Endothelial cell of umbilical vein (primary cell): ENCODE results near the gene SKIC8.

Experiments
- EZH2 ChIP-seq: IDR thresholded peaks from 2 replicates; pipeline ENCODE4 v1.6.1; 2012; ENCODE audit warnings: borderline replicate concordance, low read depth, mild to moderate bottlenecking, moderate library complexity, low read length, inconsistent platforms; ENCODE audit not compliant: severe bottlenecking
- FOS ChIP-seq: IDR thresholded peaks from 2 replicates; pipeline ENCODE4 v1.6.1; 2011; ENCODE audit warnings: mild to moderate bottlenecking, low read length, moderate library complexity, borderline replicate concordance; ENCODE audit not compliant: insufficient read depth
- GATA2 ChIP-seq: IDR thresholded peaks from 2 replicates; pipeline ENCODE4 v1.7.0; 2011; ENCODE audit warnings: low read depth, mild to moderate bottlenecking, moderate library complexity, mixed read lengths, low read length; ENCODE audit not compliant: insufficient read length, insufficient read depth
- JUN ChIP-seq: IDR thresholded peaks from 2 replicates; pipeline ENCODE4 v1.6.1; 2011; ENCODE audit warnings: borderline replicate concordance, low read depth; ENCODE audit not compliant: insufficient read length, insufficient read depth
- MYC ChIP-seq: IDR thresholded peaks from one replicate; pipeline ENCODE4 v1.6.1; 2011; ENCODE audit warnings: mild to moderate bottlenecking, low read depth, low read length
- POLR2A ChIP-seq: IDR thresholded peaks from 2 replicates; pipeline ENCODE4 v1.6.1; 2012; ENCODE audit warnings: low read depth, mild to moderate bottlenecking, control low read depth, low read length
- POLR2AphosphoS5 ChIP-seq: IDR thresholded peaks from 2 replicates; pipeline ENCODE4 v1.6.1; 2012; ENCODE audit warnings: low read depth, mild to moderate bottlenecking, control low read depth, low read length, moderate library complexity; ENCODE audit not compliant: insufficient read depth
- TF ChIP-seq, protein P1 (sequence below), 2 donors: IDR thresholded peaks; 1 replicate in 1 of 2; 2 replicates in 1 of 2; pipeline ENCODE4 v1.5.1; 2011; ENCODE audit warnings: low read length in 2 of 2, mild to moderate bottlenecking in 2 of 2, moderate library complexity in 2 of 2, control low read depth in 1 of 2, inconsistent platforms in 1 of 2, low read depth in 1 of 2; ENCODE audit not compliant: insufficient read depth in 1 of 2; ENCODE audit errors: extremely low read depth in 1 of 2
- TF ChIP-seq, protein P2 (sequence below): IDR thresholded peaks from 2 replicates; pipeline ENCODE4 v1.6.1; 2011; ENCODE audit not compliant: insufficient read depth, insufficient read length

DNA sequence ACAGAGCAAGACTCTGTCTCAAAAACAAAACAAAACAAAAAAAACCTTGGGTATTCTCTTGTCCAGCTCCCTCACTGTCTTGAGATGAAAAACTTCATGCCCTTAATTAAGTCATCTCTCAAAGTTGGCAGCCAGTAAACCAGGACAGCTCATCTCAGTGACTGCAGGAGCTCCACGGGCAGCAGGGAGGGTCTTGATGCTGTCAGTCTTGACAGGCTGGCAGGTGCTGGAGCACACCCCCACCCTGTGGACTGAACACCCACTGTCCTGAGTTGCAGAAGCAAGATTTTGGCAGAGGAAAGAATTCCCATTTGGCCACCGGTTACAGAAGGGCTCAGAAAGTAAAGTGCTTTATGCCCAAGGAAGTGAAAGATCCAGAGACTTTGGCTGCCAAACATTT is 27.1 kb downstream of the SKIC8 start:
- TF ChIP-seq POLR2A (no peak), MYC (no peak), JUN (no peak), POLR2AphosphoS5 (no peak), FOS (no peak), EZH2 (no peak), GATA2 (no peak)
- TF ChIP-seq, protein P1, sequence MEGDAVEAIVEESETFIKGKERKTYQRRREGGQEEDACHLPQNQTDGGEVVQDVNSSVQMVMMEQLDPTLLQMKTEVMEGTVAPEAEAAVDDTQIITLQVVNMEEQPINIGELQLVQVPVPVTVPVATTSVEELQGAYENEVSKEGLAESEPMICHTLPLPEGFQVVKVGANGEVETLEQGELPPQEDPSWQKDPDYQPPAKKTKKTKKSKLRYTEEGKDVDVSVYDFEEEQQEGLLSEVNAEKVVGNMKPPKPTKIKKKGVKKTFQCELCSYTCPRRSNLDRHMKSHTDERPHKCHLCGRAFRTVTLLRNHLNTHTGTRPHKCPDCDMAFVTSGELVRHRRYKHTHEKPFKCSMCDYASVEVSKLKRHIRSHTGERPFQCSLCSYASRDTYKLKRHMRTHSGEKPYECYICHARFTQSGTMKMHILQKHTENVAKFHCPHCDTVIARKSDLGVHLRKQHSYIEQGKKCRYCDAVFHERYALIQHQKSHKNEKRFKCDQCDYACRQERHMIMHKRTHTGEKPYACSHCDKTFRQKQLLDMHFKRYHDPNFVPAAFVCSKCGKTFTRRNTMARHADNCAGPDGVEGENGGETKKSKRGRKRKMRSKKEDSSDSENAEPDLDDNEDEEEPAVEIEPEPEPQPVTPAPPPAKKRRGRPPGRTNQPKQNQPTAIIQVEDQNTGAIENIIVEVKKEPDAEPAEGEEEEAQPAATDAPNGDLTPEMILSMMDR (IDR thresholded peaks at IDR 0.05; ENCODE audit: extremely low read depth in 1 of 2, insufficient read depth in 1 of 2, low read depth in 1 of 2, low read length in 2 of 2), result no peak
- TF ChIP-seq, protein P2, sequence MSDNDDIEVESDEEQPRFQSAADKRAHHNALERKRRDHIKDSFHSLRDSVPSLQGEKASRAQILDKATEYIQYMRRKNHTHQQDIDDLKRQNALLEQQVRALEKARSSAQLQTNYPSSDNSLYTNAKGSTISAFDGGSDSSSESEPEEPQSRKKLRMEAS, result no peak
